RWPE1 (cell line): ENCODE data around the gene MAGEA3.
"Not testable (repeated sequence)": the region's sequence is repeated elsewhere in the genome, so short reads cannot be mapped to it uniquely, and the experiment has no call there.

Experiments used
- CTCF ChIA-PET: fragments of 350-600 bp; sonication (Branson Sonifier 250); formaldehyde crosslinking; extraction: SDS; loops from one replicate; lab custom pipeline; 2021; lab: Yijun Ruan, JAX
- POLR2A ChIA-PET: fragments of 400-600 bp; formaldehyde crosslinking; extraction: SDS; loops from one replicate; lab custom pipeline; 2020; ENCODE audit warnings: antibody characterized with exemption; ENCODE audit not compliant: low non-redundant PET; lab: Yijun Ruan, JAX
- DNase-seq: peaks from one replicate; pipeline ENCODE4 v3.0.0; 2012; ENCODE audit warnings: low spot score
- H3K27ac ChIP-seq: fragments of 450-650 bp; 2 replicates; pipeline ENCODE4 v1.5.1; 2017
- TF ChIP-seq, protein P1 (sequence below): fragments of 450-650 bp; conservative IDR thresholded peaks from 2 replicates; pipeline ENCODE4 v1.5.1; 2017; ENCODE audit warnings: low read depth, mild to moderate bottlenecking

Gene MAGEA3, protein sequence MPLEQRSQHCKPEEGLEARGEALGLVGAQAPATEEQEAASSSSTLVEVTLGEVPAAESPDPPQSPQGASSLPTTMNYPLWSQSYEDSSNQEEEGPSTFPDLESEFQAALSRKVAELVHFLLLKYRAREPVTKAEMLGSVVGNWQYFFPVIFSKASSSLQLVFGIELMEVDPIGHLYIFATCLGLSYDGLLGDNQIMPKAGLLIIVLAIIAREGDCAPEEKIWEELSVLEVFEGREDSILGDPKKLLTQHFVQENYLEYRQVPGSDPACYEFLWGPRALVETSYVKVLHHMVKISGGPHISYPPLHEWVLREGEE

DNA sequence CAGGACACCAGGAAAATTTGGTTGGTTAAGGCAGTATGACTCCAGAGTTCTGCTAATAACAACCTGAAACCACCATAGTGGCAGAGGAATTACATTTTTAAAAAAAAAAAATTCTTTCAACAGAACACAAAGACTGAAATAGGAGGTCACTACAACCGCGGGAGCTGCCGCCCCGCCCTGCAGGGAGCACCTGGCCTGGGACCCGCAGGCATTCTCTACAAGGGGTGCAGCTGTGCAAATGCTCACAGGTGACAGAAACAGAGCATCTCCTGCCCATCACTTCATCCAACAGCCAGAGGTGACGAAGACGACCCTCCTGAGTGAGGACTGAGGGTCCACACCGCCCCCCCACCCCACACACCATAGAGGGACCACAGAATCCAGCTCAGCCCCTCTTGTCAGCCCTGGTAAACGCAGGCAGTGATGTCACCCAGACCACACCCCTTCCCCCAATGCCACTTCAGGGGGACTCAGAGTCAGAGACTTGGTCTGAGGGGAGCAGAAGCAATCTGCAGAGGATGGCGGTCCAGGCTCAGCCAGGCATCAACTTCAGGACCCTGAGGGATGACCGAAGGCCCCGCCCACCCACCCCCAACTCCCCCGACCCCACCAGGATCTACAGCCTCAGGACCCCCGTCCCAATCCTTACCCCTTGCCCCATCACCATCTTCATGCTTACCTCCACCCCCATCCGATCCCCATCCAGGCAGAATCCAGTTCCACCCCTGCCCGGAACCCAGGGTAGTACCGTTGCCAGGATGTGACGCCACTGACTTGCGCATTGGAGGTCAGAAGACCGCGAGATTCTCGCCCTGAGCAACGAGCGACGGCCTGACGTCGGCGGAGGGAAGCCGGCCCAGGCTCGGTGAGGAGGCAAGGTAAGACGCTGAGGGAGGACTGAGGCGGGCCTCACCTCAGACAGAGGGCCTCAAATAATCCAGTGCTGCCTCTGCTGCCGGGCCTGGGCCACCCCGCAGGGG is at the start of gene MAGEA3:
TSS of gene MAGEA3 (plus strand) at position 843 of the 980 bp plus-strand sequence. CDS start 2,039 bp downstream, outside the sequence.
- CTCF ChIA-PET, POLR2A ChIA-PET, DNase-seq, H3K27ac ChIP-seq: not testable (repeated sequence)

DNA sequence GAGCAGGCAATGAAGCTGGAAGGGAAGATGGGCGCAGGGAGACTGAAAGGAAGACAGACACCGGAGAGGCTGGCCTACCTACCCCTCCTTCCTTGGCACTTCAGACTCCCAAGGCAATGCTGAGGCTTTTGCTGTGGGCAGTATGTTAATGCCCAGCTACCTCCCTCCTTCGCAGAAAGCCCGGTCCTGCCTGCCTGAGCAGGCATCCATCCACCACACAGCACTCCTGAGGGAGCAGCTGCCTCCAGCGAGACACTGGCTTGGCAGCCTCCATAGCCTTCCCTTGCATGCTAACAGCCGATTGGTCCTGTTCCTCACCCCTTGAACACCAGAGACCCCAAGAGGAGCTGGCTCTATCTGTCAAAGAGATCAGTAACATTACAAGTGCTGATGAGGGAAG is 46.5 kb upstream of the MAGEA3 start:
- ChIA-PET POLR2A (no interaction called here), CTCF (no interaction called here)
- TF ChIP-seq, protein P1, sequence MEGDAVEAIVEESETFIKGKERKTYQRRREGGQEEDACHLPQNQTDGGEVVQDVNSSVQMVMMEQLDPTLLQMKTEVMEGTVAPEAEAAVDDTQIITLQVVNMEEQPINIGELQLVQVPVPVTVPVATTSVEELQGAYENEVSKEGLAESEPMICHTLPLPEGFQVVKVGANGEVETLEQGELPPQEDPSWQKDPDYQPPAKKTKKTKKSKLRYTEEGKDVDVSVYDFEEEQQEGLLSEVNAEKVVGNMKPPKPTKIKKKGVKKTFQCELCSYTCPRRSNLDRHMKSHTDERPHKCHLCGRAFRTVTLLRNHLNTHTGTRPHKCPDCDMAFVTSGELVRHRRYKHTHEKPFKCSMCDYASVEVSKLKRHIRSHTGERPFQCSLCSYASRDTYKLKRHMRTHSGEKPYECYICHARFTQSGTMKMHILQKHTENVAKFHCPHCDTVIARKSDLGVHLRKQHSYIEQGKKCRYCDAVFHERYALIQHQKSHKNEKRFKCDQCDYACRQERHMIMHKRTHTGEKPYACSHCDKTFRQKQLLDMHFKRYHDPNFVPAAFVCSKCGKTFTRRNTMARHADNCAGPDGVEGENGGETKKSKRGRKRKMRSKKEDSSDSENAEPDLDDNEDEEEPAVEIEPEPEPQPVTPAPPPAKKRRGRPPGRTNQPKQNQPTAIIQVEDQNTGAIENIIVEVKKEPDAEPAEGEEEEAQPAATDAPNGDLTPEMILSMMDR, result no peak
- no peak for DNase-seq
- H3K27ac ChIP-seq, result no peak overlapping the region

DNA sequence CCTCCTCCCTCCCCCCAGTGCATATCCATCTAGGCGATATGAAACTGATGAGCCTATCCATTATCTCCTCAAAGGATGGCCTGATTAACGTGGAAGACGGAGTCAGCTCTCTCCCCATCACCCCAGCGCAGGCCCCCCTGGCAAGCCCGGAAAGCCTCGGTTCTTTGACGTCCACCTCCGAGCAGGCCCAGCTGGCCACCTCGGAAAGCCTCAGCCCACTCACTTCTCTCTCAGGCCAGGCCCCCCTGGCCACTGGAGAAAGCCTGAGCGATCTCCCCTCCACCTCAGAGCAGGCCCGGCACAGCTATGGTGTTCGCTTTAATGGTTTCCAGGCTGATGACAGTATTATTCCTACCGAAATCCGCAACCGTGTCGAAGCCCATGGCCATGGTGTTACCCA is 46.1 kb upstream of the MAGEA3 start:
- POLR2A ChIA-PET, result no interaction called here
- H3K27ac ChIP-seq, result no peak overlapping the region
- no peak for DNase-seq
- CTCF ChIA-PET, result no interaction called here
- TF ChIP-seq, protein P1, result no peak

DNA sequence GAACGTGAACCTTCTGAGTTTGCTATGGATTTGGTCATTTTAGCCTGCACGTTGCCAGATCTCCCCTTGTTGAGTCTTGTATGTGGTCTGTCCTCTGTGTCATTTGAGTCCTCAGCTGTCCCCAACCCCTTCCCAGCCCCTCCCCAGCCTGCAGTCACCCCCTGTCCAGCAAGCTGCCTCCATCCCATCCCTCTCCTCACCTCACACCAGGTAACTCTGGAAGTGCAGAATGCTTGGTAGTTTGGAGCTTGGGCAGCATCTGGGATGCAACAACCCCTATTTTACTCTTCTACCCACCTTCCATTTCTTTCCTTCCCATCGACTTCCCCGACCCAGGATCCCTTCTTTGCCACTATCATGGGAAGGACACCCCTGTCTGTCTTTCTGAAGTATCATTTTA is 42.5 kb upstream of the MAGEA3 start:
- TF ChIP-seq, protein P1, result no peak
- CTCF ChIA-PET, result no interaction called here
- no peak overlapping the region for H3K27ac ChIP-seq
- POLR2A ChIA-PET, result no interaction called here
- no peak for DNase-seq

DNA sequence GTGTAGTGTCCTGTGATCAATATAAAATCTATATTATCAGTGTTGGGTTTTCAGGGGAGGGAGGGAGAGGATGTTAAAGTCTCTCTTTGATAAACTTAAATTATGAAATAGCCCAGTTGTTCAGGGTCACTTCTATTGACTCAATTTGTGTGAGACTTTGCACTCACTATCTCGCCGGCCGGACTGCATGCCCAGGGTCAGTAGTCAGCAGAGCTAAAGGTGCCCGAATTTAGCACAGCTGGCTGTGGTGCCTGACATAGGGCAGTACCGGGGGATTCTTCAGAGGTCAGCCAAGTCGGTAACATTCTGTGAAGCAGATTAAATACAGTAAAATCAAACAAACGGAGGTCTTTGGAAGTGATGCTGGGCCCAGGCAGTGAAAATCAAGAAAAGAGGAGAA is 41.7 kb upstream of the MAGEA3 start:
- CTCF ChIA-PET, result no interaction called here
- POLR2A ChIA-PET, result no interaction called here
- TF ChIP-seq, protein P1, result no peak
- no peak for DNase-seq
- H3K27ac ChIP-seq, result no peak overlapping the region

DNA sequence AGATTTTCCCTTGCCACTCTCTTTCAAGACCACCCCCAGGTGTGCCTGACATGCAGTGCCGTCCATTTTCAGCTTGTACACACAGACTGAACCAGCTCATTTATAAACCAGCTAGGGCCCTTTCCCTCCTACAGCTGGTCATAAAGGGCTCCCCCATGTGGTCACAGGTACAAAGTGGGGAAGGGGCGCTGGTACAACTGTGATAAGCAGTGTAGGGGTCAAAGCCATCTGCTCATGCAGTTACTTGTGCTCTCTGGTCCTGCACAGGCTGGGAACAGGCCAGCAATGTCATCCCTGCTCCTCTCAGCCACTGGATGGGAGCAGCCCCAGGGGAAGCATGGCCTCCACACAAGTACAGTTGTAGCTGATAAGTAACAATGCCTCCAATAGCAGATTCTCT is 40.3 kb upstream of the MAGEA3 start:
- POLR2A ChIA-PET, result no interaction called here
- CTCF ChIA-PET, result interaction anchor here (0.6 kb wide), 1 partner anchor 1414 kb away, joined by 3 read pairs; no protein-coding TSS in a partner anchor
- TF ChIP-seq, protein P1, result no peak
- no peak for DNase-seq
- no peak overlapping the region for H3K27ac ChIP-seq

DNA sequence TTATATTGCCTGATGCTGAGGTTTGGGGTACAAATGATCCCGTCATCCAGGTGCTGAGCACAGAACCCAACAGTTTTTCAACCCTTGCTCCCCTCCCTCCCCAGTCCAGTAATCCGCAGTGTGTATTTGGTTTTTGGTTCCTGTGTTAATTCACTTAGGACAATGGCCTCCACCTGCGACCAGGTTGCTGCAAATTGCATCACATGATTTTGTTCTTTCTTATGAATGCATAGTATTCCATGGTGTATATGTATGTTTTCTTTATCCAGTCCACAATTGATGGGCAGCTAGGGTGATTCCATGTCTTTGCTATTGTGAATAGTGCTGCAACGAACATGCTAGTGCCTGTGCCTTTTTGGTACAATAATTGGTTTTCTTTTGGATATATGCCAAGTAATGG is 35.5 kb upstream of the MAGEA3 start:
- CTCF ChIA-PET, result no interaction called here
- TF ChIP-seq, protein P1, result no peak
- POLR2A ChIA-PET, result no interaction called here
- no peak overlapping the region for H3K27ac ChIP-seq
- no peak for DNase-seq
